K562 (cell line): ENCODE measurements around the gene TMEM184C. TPM values are rescaled to one million over a fixed set of nuclear protein-coding genes. Genes with fewer than 3 reads are reported as not detected.

ENCODE experiments used
- CHD4 ChIP-seq: fragments of 200-600 bp; sonication (generic); IDR thresholded peaks from 3 replicates; pipeline ENCODE4 v1.6.1; 2012; ENCODE audit warnings: low read depth, mild to moderate bottlenecking, mixed read lengths, low read length, inconsistent platforms; ENCODE audit not compliant: insufficient read depth, insufficient replicate concordance, poor library complexity, severe bottlenecking
- COPS2 ChIP-seq: fragments of 450-650 bp; conservative IDR thresholded peaks from 2 replicates; pipeline ENCODE4 v1.6.1; 2016; ENCODE audit warnings: mild to moderate bottlenecking, moderate library complexity
- FOS ChIP-seq: IDR thresholded peaks from 3 replicates; pipeline ENCODE4 v1.6.1; 2011; ENCODE audit not compliant: insufficient read length; ENCODE audit errors: extremely low read depth
- FOXP1 ChIP-seq: sonication (generic); formaldehyde crosslinking; IDR thresholded peaks from 2 replicates; pipeline ENCODE4 v1.8.0; 2022; ENCODE audit warnings: mild to moderate bottlenecking, missing genetic modification reagents
- ID3 ChIP-seq, 2 experiments: fragments of 250-450 bp in 1 of 2; fragments of 450-650 bp in 1 of 2; sonication (Bioruptor Pico) in 1 of 2; IDR thresholded peaks; 2 replicates each; pipeline versions ENCODE4 v1.6.1 to v1.8.0; 2016 to 2021; ENCODE audit warnings: mild to moderate bottlenecking in 2 of 2, moderate library complexity in 2 of 2, missing compliant biosample characterization in 1 of 2, missing genetic modification characterization in 1 of 2
- RBM15 ChIP-seq: fragments of 200-400 bp; formaldehyde crosslinking; IDR thresholded peaks from 2 replicates; pipeline ENCODE4 v1.6.1; 2018; ENCODE audit warnings: mild to moderate bottlenecking, low read length, moderate library complexity; ENCODE audit not compliant: insufficient read depth
- ZNF253 ChIP-seq: fragments of 250-450 bp; sonication (Bioruptor Pico); conservative IDR thresholded peaks from 2 replicates; pipeline ENCODE4 v1.6.1; 2021; ENCODE audit warnings: mild to moderate bottlenecking
- ZNF512 ChIP-seq: IDR thresholded peaks from 2 replicates; pipeline ENCODE4 v1.6.1; 2016; ENCODE audit warnings: missing genetic modification characterization, missing compliant biosample characterization
- polyA plus RNA-seq, 8 experiments: library from polyadenylated mRNA; depleted of rRNA in 4 of 8; stranded (reverse) in 5 of 8; unstranded in 3 of 8; fragments of >200 nt; fragmentation: Nextera tagmentation in 2 of 8; fragmentation: Illumina TruSeq in 1 of 8; extraction: Ambion mirVana in 2 of 8; extraction: Trizol in 1 of 8; gene quantifications; 2 replicates each; pipeline versions ENCODE4 v1.2.1 to v1.2.3, GENCODE V29; 2011 to 2014; ENCODE audit warnings: inconsistent platforms in 1 of 8, missing spikeins in 1 of 8
- total RNA-seq, 7 experiments: library from RNA; depleted of rRNA in 6 of 7; stranded (reverse); fragments of >200 nt in 6 of 7; fragmentation: Illumina TruSeq in 2 of 7; extraction: Trizol in 2 of 7; gene quantifications; 2 replicates each; pipeline versions ENCODE4 v1.2.1 to v1.2.3, GENCODE V29; 2011 to 2021; ENCODE audit warnings: low replicate concordance in 1 of 7
- TF ChIP-seq, protein P1 (sequence below): fragments of 450-650 bp; IDR thresholded peaks from 2 replicates; pipeline ENCODE4 v1.6.1; 2016; ENCODE audit warnings: low read depth

Gene TMEM184C
- total and polyA plus RNA-seq, 9 of the 15 experiments (the other 6 are each of a cell fraction or from before 2014, with no cell fraction given) = 3.9 to 24.2 (median 18.2) TPM

DNA sequence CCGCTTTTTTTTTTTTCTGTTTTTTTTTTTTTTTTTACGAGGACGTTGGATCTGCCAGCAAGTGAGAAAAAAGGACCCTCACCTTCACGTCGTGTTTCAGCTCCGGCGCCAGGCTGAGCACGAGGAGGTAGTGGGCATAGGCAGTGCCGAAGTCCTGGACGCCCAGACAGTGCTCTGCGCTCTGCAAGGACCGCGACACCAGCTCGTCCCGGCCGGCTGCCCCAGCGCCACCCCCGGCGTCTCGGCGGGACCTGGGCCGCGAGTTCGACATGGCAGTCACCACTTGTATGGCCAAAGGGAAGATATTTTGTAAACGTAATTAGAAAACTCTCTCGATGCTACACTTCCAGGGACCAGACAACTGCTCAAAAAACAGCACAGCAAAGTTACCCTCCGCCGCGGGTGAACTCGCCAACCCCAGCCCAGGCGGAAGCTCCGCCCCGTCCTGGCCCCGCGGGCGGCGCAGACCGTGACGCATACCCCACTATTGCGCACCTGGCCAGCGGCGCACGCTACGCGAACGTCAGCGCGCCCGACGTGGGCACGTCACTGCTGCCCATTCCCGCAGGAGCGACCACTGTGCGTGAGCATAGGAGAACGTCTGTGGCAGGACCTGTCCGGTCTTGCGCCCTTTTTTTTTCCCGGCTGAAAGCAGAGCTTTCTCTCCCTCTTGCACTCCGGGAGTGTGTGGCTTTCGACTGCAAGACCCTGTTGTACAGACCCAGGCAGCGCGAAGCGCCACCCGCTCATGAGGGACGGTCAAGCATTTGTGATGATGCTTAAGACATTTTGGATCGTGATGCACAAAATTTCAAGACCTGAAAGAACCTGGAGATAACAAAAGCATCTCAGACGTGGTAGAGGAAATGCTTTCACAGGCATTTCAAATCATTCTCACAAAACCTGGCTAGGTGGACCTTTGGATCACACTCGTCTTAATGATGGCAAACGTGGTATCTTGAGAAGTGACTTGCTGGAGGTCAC, 66.8 kb downstream of the TMEM184C start, which contains the start of gene PRMT9 (continued):
- TF ChIP-seq, protein P1, sequence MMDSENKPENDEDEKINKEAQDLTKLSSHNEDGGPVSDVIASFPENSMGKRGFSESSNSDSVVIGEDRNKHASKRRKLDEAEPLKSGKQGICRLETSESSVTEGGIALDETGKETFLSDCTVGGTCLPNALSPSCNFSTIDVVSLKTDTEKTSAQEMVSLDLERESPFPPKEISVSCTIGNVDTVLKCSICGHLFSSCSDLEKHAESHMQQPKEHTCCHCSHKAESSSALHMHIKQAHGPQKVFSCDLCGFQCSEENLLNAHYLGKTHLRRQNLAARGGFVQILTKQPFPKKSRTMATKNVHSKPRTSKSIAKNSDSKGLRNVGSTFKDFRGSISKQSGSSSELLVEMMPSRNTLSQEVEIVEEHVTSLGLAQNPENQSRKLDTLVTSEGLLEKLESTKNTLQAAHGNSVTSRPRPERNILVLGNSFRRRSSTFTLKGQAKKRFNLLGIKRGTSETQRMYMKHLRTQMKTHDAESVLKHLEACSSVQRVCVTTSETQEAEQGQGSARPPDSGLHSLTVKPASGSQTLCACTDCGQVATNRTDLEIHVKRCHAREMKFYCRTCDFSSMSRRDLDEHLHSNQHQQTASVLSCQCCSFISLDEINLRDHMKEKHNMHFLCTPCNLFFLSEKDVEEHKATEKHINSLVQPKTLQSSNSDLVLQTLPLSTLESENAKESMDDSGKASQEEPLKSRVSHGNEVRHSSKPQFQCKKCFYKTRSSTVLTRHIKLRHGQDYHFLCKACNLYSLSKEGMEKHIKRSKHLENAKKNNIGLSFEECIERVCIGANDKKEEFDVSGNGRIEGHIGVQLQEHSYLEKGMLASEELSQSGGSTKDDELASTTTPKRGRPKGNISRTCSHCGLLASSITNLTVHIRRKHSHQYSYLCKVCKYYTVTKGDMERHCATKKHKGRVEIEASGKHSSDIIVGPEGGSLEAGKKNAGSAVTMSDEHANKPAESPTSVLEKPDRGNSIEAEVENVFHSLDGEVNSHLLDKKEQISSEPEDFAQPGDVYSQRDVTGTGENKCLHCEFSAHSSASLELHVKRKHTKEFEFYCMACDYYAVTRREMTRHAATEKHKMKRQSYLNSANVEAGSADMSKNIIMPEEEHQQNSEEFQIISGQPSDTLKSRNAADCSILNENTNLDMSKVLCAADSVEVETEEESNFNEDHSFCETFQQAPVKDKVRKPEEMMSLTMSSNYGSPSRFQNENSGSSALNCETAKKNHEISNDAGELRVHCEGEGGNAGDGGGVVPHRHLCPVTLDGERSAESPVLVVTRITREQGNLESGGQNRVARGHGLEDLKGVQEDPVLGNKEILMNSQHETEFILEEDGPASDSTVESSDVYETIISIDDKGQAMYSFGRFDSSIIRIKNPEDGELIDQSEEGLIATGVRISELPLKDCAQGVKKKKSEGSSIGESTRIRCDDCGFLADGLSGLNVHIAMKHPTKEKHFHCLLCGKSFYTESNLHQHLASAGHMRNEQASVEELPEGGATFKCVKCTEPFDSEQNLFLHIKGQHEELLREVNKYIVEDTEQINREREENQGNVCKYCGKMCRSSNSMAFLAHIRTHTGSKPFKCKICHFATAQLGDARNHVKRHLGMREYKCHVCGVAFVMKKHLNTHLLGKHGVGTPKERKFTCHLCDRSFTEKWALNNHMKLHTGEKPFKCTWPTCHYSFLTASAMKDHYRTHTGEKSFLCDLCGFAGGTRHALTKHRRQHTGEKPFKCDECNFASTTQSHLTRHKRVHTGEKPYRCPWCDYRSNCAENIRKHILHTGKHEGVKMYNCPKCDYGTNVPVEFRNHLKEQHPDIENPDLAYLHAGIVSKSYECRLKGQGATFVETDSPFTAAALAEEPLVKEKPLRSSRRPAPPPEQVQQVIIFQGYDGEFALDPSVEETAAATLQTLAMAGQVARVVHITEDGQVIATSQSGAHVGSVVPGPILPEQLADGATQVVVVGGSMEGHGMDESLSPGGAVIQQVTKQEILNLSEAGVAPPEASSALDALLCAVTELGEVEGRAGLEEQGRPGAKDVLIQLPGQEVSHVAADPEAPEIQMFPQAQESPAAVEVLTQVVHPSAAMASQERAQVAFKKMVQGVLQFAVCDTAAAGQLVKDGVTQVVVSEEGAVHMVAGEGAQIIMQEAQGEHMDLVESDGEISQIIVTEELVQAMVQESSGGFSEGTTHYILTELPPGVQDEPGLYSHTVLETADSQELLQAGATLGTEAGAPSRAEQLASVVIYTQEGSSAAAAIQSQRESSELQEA = no peak
- no peak for TF ChIP-seq FOS
- TF ChIP-seq ZNF253 (CRISPR knock-in tag) = no peak
- TF ChIP-seq COPS2 = no peak
- no peak for TF ChIP-seq ID3 (CRISPR knock-in tag; IDR thresholded peaks at IDR 0.05)
- TF ChIP-seq ID3 (tag; IDR thresholded peaks at IDR 0.05) = peak; percentile 36; the same call in 1 of the 2 replicates
- TF ChIP-seq FOXP1 (CRISPR knock-in tag) = peak; percentile 78
- no peak for TF ChIP-seq RBM15
- no peak for TF ChIP-seq CHD4
- no peak for TF ChIP-seq ZNF512
